NCI-H146 treated with DMSO at 0.1 percent for 48 hours (cell line): ENCODE data around the gene TIMM17A.

Experiments used
- DNase-seq: peaks from one replicate; lab custom pipeline; 2025; ENCODE audit not compliant: unreplicated experiment; lab: John Stamatoyannopoulos, UW

TIMM17A gene

GRCh38 chr1:201982623-201983379 lies 27.5 kb downstream of the TIMM17A start, which contains the start of gene RNPEP:
TSS of gene RNPEP (plus strand) at chr1:201982648. CDS start at chr1:201982667, 19 bp downstream.
- peak; percentile 61 for DNase-seq

GRCh38 chr1:201983380-201983805 lies 28.1 kb downstream of the TIMM17A start:
- no peak for DNase-seq

- no peak for DNase-seq
Measured at GRCh38 chr1:201984446-201984845, 29.1 kb downstream of the TIMM17A start.

- no peak for DNase-seq
Measured at GRCh38 chr1:201985355-201985754, 30.1 kb downstream of the TIMM17A start.

- no peak for DNase-seq
Measured at GRCh38 chr1:201988601-201989000, 33.3 kb downstream of the TIMM17A start.

GRCh38 chr1:201989354-201990128 lies 34.2 kb downstream of the TIMM17A start:
- DNase-seq: no peak

- DNase-seq: no peak
Measured at GRCh38 chr1:201990427-201990826, 35.1 kb downstream of the TIMM17A start.

- peak; percentile 63 for DNase-seq
Measured at GRCh38 chr1:201999625-202000238, 44.4 kb downstream of the TIMM17A start.

GRCh38 chr1:202002507-202002906 lies 47.2 kb downstream of the TIMM17A start:
- DNase-seq: no peak

- no peak for DNase-seq
Measured at GRCh38 chr1:202004711-202005110, 49.4 kb downstream of the TIMM17A start.

GRCh38 chr1:202005958-202006357 lies 50.7 kb downstream of the TIMM17A start:
- no peak for DNase-seq

- no peak for DNase-seq
Measured at GRCh38 chr1:202007304-202007703, 52.0 kb downstream of the TIMM17A start.

GRCh38 chr1:202007805-202008489 lies 52.6 kb downstream of the TIMM17A start:
- no peak for DNase-seq

- DNase-seq: peak; percentile 78
Measured at GRCh38 chr1:202009326-202010179, 54.2 kb downstream of the TIMM17A start.

- DNase-seq: peak; percentile 88
Measured at GRCh38 chr1:202010180-202011015, 55.1 kb downstream of the TIMM17A start, which contains the start of gene ELF3. TSS of gene ELF3 (plus strand) at chr1:202010587. CDS start at chr1:202011137, 550 bp downstream.

- no peak for DNase-seq
Measured at GRCh38 chr1:202011994-202012393, 56.7 kb downstream of the TIMM17A start.

GRCh38 chr1:202012544-202013478 lies 57.5 kb downstream of the TIMM17A start:
- DNase-seq: no peak

GRCh38 chr1:202013603-202014002 lies 58.3 kb downstream of the TIMM17A start:
- DNase-seq: no peak
